Parathyroid adenoma (tissue), 2 donors: ENCODE data around the gene NKX2-1.
"Not testable (repeated sequence)": the region's sequence is repeated elsewhere in the genome, so short reads cannot be mapped to it uniquely, and the experiment has no call there.

Source experiments
- H2AFZ ChIP-seq: fragments of 300-600 bp; sonication (generic); one replicate; pipeline ENCODE4 v1.7.0; 2017; ENCODE audit warnings: antibody characterized with exemption, mild to moderate bottlenecking
- H3K27ac ChIP-seq: fragments of 300-600 bp; sonication (generic); one replicate; pipeline ENCODE4 v1.7.0; 2017
- H3K27me3 ChIP-seq: fragments of 300-600 bp; sonication (generic); one replicate; pipeline ENCODE4 v1.7.0; 2017; ENCODE audit warnings: low read length; ENCODE audit not compliant: control insufficient read depth, insufficient read depth
- H3K36me3 ChIP-seq: fragments of 300-600 bp; sonication (generic); one replicate; pipeline ENCODE4 v1.7.0; 2017; ENCODE audit warnings: low read length; ENCODE audit not compliant: control insufficient read depth, insufficient read depth
- H3K4me1 ChIP-seq: fragments of 300-600 bp; sonication (generic); one replicate; pipeline ENCODE4 v1.7.0; 2017; ENCODE audit warnings: control low read depth
- H3K4me2 ChIP-seq: fragments of 300-600 bp; sonication (generic); one replicate; pipeline ENCODE4 v1.7.0; 2017; ENCODE audit warnings: low read length
- H3K4me3 ChIP-seq: fragments of 300-600 bp; sonication (generic); one replicate; pipeline ENCODE4 v1.7.0; 2017; ENCODE audit warnings: low read depth, low read length
- H3K79me2 ChIP-seq: fragments of 300-600 bp; sonication (generic); one replicate; pipeline ENCODE4 v1.7.0; 2017; ENCODE audit warnings: control low read depth
- H3K9ac ChIP-seq: fragments of 300-600 bp; sonication (generic); one replicate; pipeline ENCODE4 v1.7.0; 2017; ENCODE audit warnings: mild to moderate bottlenecking
- H3K9me3 ChIP-seq: fragments of 300-600 bp; sonication (generic); one replicate; pipeline ENCODE4 v1.7.0; 2017; ENCODE audit warnings: low read length; ENCODE audit not compliant: control insufficient read depth
- TF ChIP-seq, protein P1 (sequence below): fragments of 300-600 bp; sonication (generic); IDR thresholded peaks from one replicate; pipeline ENCODE4 v1.7.0; 2017; ENCODE audit warnings: antibody characterized with exemption, mild to moderate bottlenecking
- donor health status: primary hyperparathyroidism.

Gene NKX2-1

DNA sequence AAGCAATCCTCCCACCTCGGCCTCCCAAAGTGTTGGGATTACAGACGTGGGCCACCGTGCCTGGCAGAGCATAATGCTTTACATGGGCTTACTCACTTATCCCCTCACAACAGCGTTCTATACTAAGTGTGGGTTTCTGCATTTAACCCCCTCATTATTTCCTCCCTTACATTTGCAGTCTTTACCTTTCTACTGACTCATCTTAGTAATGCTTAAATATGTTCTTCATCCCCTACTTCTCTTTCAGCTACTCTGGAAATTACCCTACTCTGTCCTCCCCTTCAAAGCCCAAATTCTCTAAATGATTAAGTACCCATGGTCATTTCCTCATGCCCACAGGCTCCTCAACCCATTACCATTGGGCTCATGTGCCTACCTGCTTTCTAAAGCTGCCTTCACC is 40.7 kb downstream of the NKX2-1 start:
- Histone ChIP-seq H3K4me3 (no peak overlapping the region), H3K9me3 (no peaks in the 10 kb centered on the region), H3K27me3 (no peaks in the 10 kb centered on the region), H2AFZ (no peak overlapping the region), H3K9ac (no peak overlapping the region), H3K4me2 (no peak overlapping the region), H3K36me3 (no peaks in the 10 kb centered on the region), H3K27ac (no peak overlapping the region), H3K79me2 (no peaks in the 10 kb centered on the region), H3K4me1 (no peaks in the 10 kb centered on the region)
- TF ChIP-seq, protein P1, sequence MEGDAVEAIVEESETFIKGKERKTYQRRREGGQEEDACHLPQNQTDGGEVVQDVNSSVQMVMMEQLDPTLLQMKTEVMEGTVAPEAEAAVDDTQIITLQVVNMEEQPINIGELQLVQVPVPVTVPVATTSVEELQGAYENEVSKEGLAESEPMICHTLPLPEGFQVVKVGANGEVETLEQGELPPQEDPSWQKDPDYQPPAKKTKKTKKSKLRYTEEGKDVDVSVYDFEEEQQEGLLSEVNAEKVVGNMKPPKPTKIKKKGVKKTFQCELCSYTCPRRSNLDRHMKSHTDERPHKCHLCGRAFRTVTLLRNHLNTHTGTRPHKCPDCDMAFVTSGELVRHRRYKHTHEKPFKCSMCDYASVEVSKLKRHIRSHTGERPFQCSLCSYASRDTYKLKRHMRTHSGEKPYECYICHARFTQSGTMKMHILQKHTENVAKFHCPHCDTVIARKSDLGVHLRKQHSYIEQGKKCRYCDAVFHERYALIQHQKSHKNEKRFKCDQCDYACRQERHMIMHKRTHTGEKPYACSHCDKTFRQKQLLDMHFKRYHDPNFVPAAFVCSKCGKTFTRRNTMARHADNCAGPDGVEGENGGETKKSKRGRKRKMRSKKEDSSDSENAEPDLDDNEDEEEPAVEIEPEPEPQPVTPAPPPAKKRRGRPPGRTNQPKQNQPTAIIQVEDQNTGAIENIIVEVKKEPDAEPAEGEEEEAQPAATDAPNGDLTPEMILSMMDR: no peak

DNA sequence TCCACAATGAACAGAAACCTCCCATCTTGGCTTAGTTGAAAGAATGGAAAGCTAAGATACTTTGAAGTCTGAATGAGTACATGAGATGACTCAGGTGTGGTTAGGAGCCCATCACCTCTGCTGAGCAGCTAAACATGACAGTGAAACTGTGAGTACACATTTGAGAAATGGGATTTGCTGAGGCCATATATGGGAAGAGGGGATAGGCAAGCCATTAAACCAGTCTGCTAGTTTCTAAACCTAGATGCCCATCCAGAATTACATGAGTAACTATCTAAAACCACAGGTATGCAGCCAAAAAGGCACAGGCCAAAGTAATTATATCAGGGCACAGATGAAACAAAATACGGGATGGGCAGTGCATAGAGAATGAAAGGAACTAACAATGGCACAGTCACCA is 41.2 kb downstream of the NKX2-1 start:
- H3K27ac ChIP-seq: no peak overlapping the region
- no peak overlapping the region for H3K9ac ChIP-seq
- H3K4me3 ChIP-seq: no peak overlapping the region
- no peaks in the 10 kb centered on the region for H3K4me1 ChIP-seq
- no peaks in the 10 kb centered on the region for H3K79me2 ChIP-seq
- TF ChIP-seq, protein P1: no peak
- no peaks in the 10 kb centered on the region for H3K36me3 ChIP-seq
- H3K4me2 ChIP-seq: no peak overlapping the region
- no peak overlapping the region for H2AFZ ChIP-seq
- H3K27me3 ChIP-seq: no peaks in the 10 kb centered on the region
- no peaks in the 10 kb centered on the region for H3K9me3 ChIP-seq

DNA sequence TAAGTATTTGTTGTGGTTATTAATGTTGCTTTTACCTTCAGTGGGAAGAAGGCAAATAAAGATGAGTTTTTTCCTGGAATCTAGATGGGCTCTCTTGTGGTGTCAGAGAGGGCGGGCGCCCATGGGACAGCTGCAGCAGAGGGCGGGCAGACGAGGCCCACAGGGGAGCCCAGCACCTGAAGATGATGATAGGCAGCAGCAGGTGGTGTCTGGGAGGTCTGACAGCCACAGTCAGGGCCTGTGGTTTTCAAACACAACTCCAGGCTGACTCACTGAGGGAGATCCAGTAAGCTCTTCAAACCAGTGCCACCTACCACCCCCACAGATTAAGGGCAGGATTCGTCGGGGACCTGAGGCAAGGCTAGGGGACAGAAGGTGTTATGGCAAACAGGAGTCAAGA is 42.8 kb downstream of the NKX2-1 start:
- Histone ChIP-seq H3K27me3 (no peaks in the 10 kb centered on the region), H3K4me1 (no peaks in the 10 kb centered on the region), H3K4me3 (no peak overlapping the region), H3K9ac (no peak overlapping the region), H3K27ac (no peak overlapping the region), H3K4me2 (no peak overlapping the region), H2AFZ (no peak overlapping the region), H3K79me2 (no peaks in the 10 kb centered on the region), H3K36me3 (no peaks in the 10 kb centered on the region), H3K9me3 (no peaks in the 10 kb centered on the region)
- TF ChIP-seq, protein P1: no peak

DNA sequence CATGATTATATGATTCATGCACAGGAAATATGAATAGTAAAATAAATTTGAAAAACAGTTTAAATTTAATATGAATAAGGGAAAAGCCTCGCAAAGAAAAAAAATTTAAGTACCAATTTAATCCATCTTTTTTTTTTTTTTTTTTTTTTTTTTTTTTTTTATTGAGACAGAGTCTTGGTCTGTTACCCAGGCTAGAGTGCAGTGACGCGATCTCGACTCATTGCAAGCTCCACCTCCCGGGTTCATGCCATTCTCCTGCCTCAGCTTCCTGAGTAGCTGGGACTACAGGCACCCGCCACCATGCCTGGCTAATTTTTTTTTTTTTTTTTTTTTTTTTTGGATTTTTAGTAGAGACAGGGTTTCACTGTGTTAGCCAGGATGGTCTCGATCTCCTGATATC is 44.0 kb downstream of the NKX2-1 start:
- H3K4me2 ChIP-seq, H3K36me3 ChIP-seq, H3K27ac ChIP-seq, H3K27me3 ChIP-seq, H3K9ac ChIP-seq, H3K4me1 ChIP-seq, H3K9me3 ChIP-seq, H3K79me2 ChIP-seq, H2AFZ ChIP-seq, H3K4me3 ChIP-seq: not testable (repeated sequence)

DNA sequence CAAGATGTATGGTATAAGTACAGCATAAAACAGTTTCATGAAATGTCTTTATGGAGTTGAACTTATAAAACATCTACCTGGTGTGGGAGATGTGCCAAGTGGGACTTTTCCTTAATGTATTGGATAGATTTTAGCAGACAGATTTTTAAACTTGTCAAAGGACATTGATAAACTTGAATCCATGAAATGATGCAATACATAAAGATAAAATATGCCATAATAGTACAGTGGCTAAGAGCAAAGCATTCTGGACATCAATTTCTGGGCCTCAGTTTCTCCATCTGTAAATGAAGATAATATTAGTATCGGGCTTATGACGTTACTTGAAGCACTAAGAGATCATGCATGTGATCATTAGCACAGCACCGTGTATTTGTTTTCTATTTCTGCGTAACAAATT is 45.4 kb downstream of the NKX2-1 start:
- no peaks in the 10 kb centered on the region for H3K36me3 ChIP-seq
- TF ChIP-seq, protein P1: no peak
- no peak overlapping the region for H3K4me3 ChIP-seq
- no peak overlapping the region for H3K9ac ChIP-seq
- no peaks in the 10 kb centered on the region for H3K79me2 ChIP-seq
- H3K27me3 ChIP-seq: no peaks in the 10 kb centered on the region
- no peak overlapping the region for H2AFZ ChIP-seq
- no peaks in the 10 kb centered on the region for H3K4me1 ChIP-seq
- H3K9me3 ChIP-seq: no peaks in the 10 kb centered on the region
- H3K27ac ChIP-seq: no peak overlapping the region
- no peak overlapping the region for H3K4me2 ChIP-seq
